Fibroblast of villous mesenchyme (primary cell): ENCODE results near the gene SFT2D2. TPM values are rescaled to one million over a fixed set of nuclear protein-coding genes. Genes with fewer than 3 reads are reported as not detected.

ENCODE experiments used
- DNase-seq: peaks from one replicate; pipeline ENCODE4 v3.0.0-alpha.2; 2010; ENCODE audit warnings: low read depth
- H3K4me3 ChIP-seq: 2 replicates; pipeline ENCODE4 v1.5.1; 2011; ENCODE audit warnings: low read depth, mild to moderate bottlenecking, low read length
- CTCF ChIP-seq: IDR thresholded peaks from 2 replicates; pipeline ENCODE4 v1.5.1; 2012; ENCODE audit warnings: low read depth, mild to moderate bottlenecking, low read length; ENCODE audit not compliant: insufficient read depth
- total RNA-seq: library from RNA; depleted of rRNA; stranded (reverse); fragments of >200 nt; gene quantifications from 2 replicates; pipeline ENCODE4 v1.2.3, GENCODE V29; 2012

SFT2D2 gene
- total RNA-seq, 1 donor, result 47.1 TPM

DNA sequence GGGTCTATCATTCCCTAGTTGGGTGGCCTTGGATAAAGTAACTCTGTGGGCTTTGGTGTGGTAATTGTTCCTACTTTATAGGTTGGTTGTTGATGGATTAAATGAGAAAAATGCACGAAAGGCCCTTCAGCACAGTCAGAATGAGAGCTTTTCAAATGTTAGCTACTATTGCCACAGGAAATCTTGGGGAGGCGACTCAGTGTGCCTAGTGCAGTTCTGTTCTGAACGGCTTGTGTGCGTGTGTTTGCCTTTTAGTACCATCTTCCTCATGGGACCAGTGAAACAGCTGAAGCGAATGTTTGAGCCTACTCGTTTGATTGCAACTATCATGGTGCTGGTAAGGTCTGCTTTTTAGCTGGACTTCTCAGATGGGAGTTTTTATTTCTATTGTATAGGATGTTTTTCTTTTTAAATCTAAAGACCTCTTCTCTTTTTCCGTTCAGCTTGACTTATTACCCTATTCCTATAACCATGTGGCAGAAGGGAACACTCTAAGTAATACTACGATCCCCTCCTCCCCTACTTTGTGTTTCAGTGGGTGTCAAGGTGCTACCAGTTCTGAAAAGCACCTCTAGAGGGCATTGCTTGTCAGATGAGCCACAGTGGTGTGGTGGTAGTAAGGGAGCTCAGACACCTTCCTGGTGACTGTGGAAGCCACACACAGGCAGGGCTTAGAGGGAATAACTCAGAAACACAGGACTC lies 9.2 kb downstream of the SFT2D2 start:
- DNase-seq, result peak; percentile 47
- TF ChIP-seq CTCF, result peak; percentile 73
- H3K4me3 ChIP-seq, result no peak overlapping the region

GRCh38 chr1:168235548-168235885 lies 9.7 kb downstream of the SFT2D2 start:
- H3K4me3 ChIP-seq, result no peak overlapping the region
- DNase-seq, result peak; percentile 54
- TF ChIP-seq CTCF, result no peak

DNA sequence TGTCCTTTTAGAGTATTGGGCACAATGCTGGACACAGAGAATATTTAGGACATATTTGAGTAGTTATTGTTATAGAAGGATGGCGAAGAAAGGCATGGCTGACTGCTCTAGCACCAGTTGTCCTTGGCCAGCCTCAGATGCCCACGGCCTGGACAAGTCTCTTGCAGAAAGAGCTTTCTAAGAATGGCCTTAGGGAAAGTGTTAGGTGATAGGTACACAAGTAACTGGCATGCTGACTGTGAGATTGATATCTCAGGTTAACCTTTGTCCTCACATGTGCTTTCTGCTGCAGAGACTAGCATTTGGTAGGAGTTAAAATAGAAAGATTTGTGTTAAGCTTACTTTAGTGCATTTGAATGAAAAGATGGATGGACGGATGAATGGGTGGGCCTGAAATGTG lies 10.1 kb downstream of the SFT2D2 start:
- no peak for DNase-seq

DNA sequence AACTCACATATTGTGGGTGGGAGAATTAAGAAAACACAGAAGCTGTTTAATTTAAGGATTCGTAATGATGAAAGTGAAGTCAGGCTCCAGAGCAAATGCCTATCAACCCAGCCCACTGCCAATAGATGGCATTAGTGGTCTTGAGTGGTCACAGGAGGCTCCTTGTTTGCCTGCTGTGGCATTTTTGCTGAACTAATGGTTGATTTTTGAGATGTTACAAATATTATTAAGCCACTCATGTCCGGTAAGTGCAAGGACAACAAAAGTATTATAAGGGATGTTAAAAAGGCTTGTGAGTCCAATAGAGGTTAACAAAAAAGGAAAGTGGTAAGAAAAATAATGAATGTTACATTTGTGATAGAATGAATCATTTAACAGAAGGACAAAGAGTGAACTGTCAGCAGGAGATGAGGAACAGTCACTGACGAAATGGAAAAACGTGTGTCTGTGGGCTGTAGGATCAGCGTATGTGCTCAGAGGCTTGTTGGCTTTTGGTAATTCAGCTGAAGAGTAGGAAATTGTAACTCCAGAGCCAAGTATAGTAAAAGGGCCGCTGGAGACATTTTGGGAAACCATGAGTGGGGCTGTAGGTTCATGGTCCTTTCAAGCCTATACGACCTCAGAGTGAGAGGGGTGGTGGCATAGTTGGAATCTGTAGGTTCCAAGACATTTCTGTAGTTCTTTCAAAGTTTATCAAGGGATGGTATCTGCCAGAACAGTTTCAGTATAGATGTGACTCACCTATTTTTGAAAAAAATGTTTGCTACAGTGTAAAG lies 11.2 kb downstream of the SFT2D2 start:
- no peak for DNase-seq
- TF ChIP-seq CTCF, result no peak
- H3K4me3 ChIP-seq, result no peak overlapping the region

More for the DNA sequence above, 10.1 kb downstream of the SFT2D2 start:
- TF ChIP-seq CTCF, result no peak
- H3K4me3 ChIP-seq, result no peak overlapping the region

DNA sequence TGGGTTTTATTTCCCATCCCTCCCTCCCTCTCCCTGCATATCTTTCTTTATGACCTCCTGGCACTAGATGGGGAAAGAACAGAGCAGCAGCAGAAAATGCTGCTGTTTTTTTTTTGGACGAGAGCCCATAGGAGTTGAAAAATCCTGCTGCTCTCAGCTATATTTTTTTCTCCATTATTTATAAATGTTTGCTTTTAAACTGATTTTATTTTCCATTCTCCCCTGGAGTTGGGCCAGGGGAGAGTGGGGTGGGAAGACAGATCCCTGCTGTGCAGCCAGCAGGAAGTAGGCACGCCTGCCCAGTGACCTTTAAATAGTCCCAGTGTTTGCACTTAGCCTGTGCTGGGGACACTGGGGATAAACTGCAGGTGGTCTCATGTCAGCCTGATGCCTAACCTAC lies 17.4 kb downstream of the SFT2D2 start:
- DNase-seq, result peak; percentile 37
- no peak overlapping the region for H3K4me3 ChIP-seq
- TF ChIP-seq CTCF, result no peak

GRCh38 chr1:168243636-168244212 lies 17.9 kb downstream of the SFT2D2 start:
- H3K4me3 ChIP-seq, result no peak overlapping the region
- DNase-seq, result no peak
- TF ChIP-seq CTCF, result no peak
